Neutrophil (primary cell): ENCODE measurements around the gene NKX1-2.

Experiments
- H3K27ac ChIP-seq: fragments of 200-600 bp; sonication (generic); 2 replicates; pipeline ENCODE4 v1.5.1; 2016; ENCODE audit warnings: mild to moderate bottlenecking, moderate library complexity
- H3K27me3 ChIP-seq: fragments of 200-600 bp; sonication (generic); 2 replicates; pipeline ENCODE4 v1.6.0; 2016; ENCODE audit warnings: mild to moderate bottlenecking
- H3K36me3 ChIP-seq: fragments of 200-600 bp; sonication (generic); 2 replicates; pipeline ENCODE4 v1.5.1; 2017
- H3K4me1 ChIP-seq, 2 experiments: fragments of 200-600 bp in 1 of 2; sonication (generic) in 1 of 2; 1 replicate in 1 of 2; 2 replicates in 1 of 2; pipeline versions ENCODE4 v1.5.1 to v1.6.1; 2013 to 2016; ENCODE audit warnings: low read depth in 1 of 2, low read length in 1 of 2, mild to moderate bottlenecking in 1 of 2, moderate library complexity in 1 of 2; ENCODE audit not compliant: control insufficient read depth in 1 of 2, insufficient read depth in 1 of 2
- H3K4me3 ChIP-seq, 2 experiments: fragments of 200-600 bp in 1 of 2; sonication (generic) in 1 of 2; 1 replicate in 1 of 2; 2 replicates in 1 of 2; pipeline ENCODE4 v1.5.1; 2013 to 2016; ENCODE audit warnings: low read depth in 1 of 2, low read length in 1 of 2, mild to moderate bottlenecking in 1 of 2, moderate library complexity in 1 of 2
- H3K9me3 ChIP-seq: fragments of 200-600 bp; sonication (generic); 2 replicates; pipeline ENCODE4 v1.5.1; 2016
- TF ChIP-seq, protein P1 (sequence below): fragments of 200-600 bp; sonication (generic); IDR thresholded peaks from 2 replicates; pipeline ENCODE4 v1.5.1; 2016; ENCODE audit warnings: antibody characterized with exemption

NKX1-2 gene

DNA sequence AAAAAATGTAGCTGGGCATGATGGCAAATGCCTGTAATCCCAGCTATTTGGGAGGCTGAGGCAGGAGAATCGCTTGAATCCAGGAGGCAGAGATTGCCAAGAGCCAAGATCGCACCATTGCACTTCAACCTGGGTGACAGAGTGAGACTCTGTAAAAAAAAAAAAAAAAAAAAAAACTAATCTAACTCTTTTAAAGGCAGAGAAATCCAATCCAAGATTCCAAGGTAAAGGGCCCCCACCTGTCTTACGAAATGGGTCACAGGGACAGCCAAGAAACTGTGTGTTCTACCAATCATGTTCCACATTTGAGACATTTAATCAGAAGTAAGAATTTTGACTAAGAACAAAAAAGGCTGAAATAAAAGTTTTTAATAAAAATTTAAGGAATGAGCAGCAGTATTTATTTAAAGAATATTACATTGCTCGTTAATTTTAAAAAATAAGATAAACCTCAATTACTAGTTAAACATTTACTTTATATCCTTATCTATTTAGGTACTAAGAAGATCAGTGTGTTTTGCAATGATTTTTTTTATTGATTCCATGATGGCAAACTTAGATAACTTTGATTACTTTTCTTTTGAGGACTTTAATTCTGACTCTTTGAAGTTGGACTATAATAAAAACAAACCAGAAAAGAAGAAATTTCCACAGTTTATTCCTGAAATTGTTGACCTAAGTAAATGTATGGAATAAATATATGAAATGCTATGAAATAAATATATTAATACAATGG is 24.4 kb downstream of the NKX1-2 start:
- TF ChIP-seq, protein P1, sequence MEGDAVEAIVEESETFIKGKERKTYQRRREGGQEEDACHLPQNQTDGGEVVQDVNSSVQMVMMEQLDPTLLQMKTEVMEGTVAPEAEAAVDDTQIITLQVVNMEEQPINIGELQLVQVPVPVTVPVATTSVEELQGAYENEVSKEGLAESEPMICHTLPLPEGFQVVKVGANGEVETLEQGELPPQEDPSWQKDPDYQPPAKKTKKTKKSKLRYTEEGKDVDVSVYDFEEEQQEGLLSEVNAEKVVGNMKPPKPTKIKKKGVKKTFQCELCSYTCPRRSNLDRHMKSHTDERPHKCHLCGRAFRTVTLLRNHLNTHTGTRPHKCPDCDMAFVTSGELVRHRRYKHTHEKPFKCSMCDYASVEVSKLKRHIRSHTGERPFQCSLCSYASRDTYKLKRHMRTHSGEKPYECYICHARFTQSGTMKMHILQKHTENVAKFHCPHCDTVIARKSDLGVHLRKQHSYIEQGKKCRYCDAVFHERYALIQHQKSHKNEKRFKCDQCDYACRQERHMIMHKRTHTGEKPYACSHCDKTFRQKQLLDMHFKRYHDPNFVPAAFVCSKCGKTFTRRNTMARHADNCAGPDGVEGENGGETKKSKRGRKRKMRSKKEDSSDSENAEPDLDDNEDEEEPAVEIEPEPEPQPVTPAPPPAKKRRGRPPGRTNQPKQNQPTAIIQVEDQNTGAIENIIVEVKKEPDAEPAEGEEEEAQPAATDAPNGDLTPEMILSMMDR = no peak
- H3K4me3 ChIP-seq = no peak overlapping the region
- H3K36me3 ChIP-seq = no peaks in the 10 kb centered on the region
- H3K4me1 ChIP-seq = no peaks in the 10 kb centered on the region
- H3K27ac ChIP-seq = no peak overlapping the region
- peaks cover 99% of the 10 kb centered on the region for H3K27me3 ChIP-seq
- no peaks in the 10 kb centered on the region for H3K9me3 ChIP-seq

GRCh38 chr10:124423813-124424212 is 26.0 kb downstream of the NKX1-2 start:
- Histone ChIP-seq H3K4me1 (peaks cover 5 to 6% of the 10 kb centered on the region in 2 experiments), H3K36me3 (no peaks in the 10 kb centered on the region), H3K27ac (no peak overlapping the region)

GRCh38 chr10:124422742-124423141 is 27.1 kb downstream of the NKX1-2 start:
- H3K9me3 ChIP-seq = no peaks in the 10 kb centered on the region
- H3K36me3 ChIP-seq = no peaks in the 10 kb centered on the region
- no peak overlapping the region for H3K27ac ChIP-seq
- TF ChIP-seq, protein P1 = no peak
- H3K4me3 ChIP-seq = no peak overlapping the region
- H3K27me3 ChIP-seq = peaks cover 86% of the 10 kb centered on the region
- peaks cover 10 to 13% of the 10 kb centered on the region in 2 experiments for H3K4me1 ChIP-seq

More at GRCh38 chr10:124423813-124424212, 26.0 kb downstream of the NKX1-2 start:
- H3K9me3 ChIP-seq = no peaks in the 10 kb centered on the region
- no peak overlapping the region for H3K4me3 ChIP-seq
- peaks cover 96% of the 10 kb centered on the region for H3K27me3 ChIP-seq
- TF ChIP-seq, protein P1 = no peak

DNA sequence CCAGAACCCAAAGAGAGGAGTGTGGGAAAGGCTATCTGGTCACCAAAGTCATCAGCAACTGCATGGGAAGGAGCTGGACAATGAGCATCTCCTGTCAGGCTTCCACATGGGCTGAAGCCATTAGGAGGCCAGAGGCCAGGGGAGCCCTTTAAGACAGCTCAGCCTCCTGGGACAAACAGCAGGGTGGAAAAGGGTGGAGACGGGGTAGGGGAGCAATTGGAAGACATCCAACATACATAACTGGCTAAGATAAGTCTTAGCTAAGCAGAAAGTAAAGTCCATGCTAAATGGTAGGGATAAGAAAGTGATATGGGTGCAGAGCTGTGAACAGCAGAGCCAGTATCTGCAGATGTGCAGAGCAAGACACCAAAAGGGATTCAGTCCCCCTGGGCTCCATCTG is 29.6 kb downstream of the NKX1-2 start:
- H3K36me3 ChIP-seq = no peaks in the 10 kb centered on the region
- peaks cover 13 to 18% of the 10 kb centered on the region in 2 experiments for H3K4me1 ChIP-seq
- TF ChIP-seq, protein P1 = no peak
- H3K4me3 ChIP-seq = no peak overlapping the region
- peaks cover 62% of the 10 kb centered on the region for H3K27me3 ChIP-seq
- no peaks in the 10 kb centered on the region for H3K9me3 ChIP-seq
- H3K27ac ChIP-seq = no peak overlapping the region

DNA sequence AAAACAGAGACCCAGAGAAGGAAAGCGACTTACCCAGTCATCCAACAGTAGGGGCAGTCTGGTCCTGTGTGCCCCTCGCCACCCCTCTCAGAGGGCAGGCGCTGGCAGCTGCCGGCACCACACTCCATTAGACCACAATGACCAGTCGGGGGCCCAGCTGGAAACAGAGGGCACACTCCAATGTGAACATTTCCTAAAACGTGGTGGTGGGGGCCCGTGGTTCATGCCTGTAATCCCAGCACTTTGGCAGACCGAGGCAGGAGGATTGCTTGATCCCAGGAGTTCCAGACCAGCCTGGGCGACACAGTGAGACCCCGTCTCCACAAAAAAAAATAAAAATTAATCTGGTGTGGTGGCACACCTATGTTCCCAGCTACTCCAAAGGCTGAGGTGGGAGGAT is 30.2 kb downstream of the NKX1-2 start:
- TF ChIP-seq, protein P1 = no peak
- Histone ChIP-seq H3K27ac (no peak overlapping the region), H3K4me1 (peaks cover 13 to 18% of the 10 kb centered on the region in 2 experiments), H3K27me3 (peaks cover 56% of the 10 kb centered on the region), H3K9me3 (no peaks in the 10 kb centered on the region), H3K36me3 (no peaks in the 10 kb centered on the region), H3K4me3 (peak overlapping the region; percentile 68 to 79)
